Mesenchymal stem cell (in vitro differentiated cells and primary cell): ENCODE results near the gene SYPL1.
A peak's percentile ranks its signal among the peaks of the same experiment; 100 is the strongest.

Experiments used
- DNase-seq: peaks from one replicate; pipeline ENCODE4 v3.0.0-alpha.2; 2013
- H2AFZ ChIP-seq: one replicate; pipeline ENCODE4 v1.6.1; 2013; ENCODE audit warnings: low read depth, mild to moderate bottlenecking, control low read depth, inconsistent platforms, low read length, moderate library complexity
- H2AK5ac ChIP-seq: 2 replicates; pipeline ENCODE4 v1.6.1; 2013; ENCODE audit warnings: low read length, moderate library complexity, mild to moderate bottlenecking, inconsistent platforms; ENCODE audit not compliant: severe bottlenecking
- H2BK120ac ChIP-seq: one replicate; pipeline ENCODE4 v1.6.1; 2013; ENCODE audit warnings: low read depth, mild to moderate bottlenecking, inconsistent platforms, low read length, moderate library complexity
- H2BK12ac ChIP-seq, 2 experiments: one replicate each; pipeline ENCODE4 v1.6.1; 2013; ENCODE audit warnings: inconsistent platforms in 2 of 2, low read length in 2 of 2, mild to moderate bottlenecking in 2 of 2, moderate library complexity in 2 of 2, control low read depth in 1 of 2
- H2BK15ac ChIP-seq: one replicate; pipeline ENCODE4 v1.6.1; 2013; ENCODE audit warnings: mild to moderate bottlenecking, low read depth, inconsistent platforms; ENCODE audit not compliant: poor library complexity, severe bottlenecking
- H2BK5ac ChIP-seq: 2 replicates; pipeline ENCODE4 v1.6.1; 2013; ENCODE audit warnings: low read depth, mild to moderate bottlenecking, low read length, control low read depth, inconsistent platforms; ENCODE audit not compliant: poor library complexity, severe bottlenecking
- H3K14ac ChIP-seq, 2 experiments: one replicate each; pipeline ENCODE4 v1.6.1; 2013; ENCODE audit warnings: inconsistent platforms in 2 of 2, low read length in 2 of 2, control low read depth in 1 of 2, mild to moderate bottlenecking in 1 of 2, moderate library complexity in 1 of 2
- H3K18ac ChIP-seq, 2 experiments: one replicate each; pipeline ENCODE4 v1.6.1; 2013; ENCODE audit warnings: inconsistent platforms in 2 of 2, low read length in 2 of 2, control low read depth in 1 of 2, low read depth in 1 of 2, mild to moderate bottlenecking in 1 of 2
- H3K23ac ChIP-seq, 2 experiments: one replicate each; pipeline ENCODE4 v1.6.1; 2013; ENCODE audit warnings: inconsistent platforms in 2 of 2, low read length in 2 of 2, mild to moderate bottlenecking in 2 of 2, moderate library complexity in 2 of 2, control low read depth in 1 of 2
- H3K27ac ChIP-seq: 2 replicates; pipeline ENCODE4 v1.5.1; 2013; ENCODE audit warnings: mild to moderate bottlenecking, moderate library complexity, low read length, control low read depth, inconsistent platforms; ENCODE audit not compliant: poor library complexity, severe bottlenecking
- H3K27me3 ChIP-seq, 2 experiments: 2 replicates each; pipeline versions ENCODE4 v1.6.1 to v1.7.0; 2013; ENCODE audit warnings: low read length in 2 of 2, mild to moderate bottlenecking in 2 of 2, moderate library complexity in 2 of 2, control low read depth in 1 of 2, inconsistent platforms in 1 of 2; ENCODE audit not compliant: control insufficient read depth in 1 of 2, insufficient read depth in 1 of 2
- H3K36me3 ChIP-seq, 2 experiments: 2 replicates each; pipeline versions ENCODE4 v1.6.1 to v1.7.0; 2013; ENCODE audit warnings: low read length in 2 of 2, control low read depth in 1 of 2, inconsistent platforms in 1 of 2, low read depth in 1 of 2, mild to moderate bottlenecking in 1 of 2; ENCODE audit not compliant: insufficient read depth in 2 of 2, control insufficient read depth in 1 of 2
- H3K4ac ChIP-seq, 2 experiments: one replicate each; pipeline ENCODE4 v1.6.1; 2013; ENCODE audit warnings: inconsistent platforms in 2 of 2, low read length in 2 of 2, mild to moderate bottlenecking in 2 of 2, moderate library complexity in 2 of 2, control low read depth in 1 of 2, low read depth in 1 of 2
- H3K4me1 ChIP-seq: 2 replicates; pipeline ENCODE4 v1.6.1; 2013; ENCODE audit warnings: low read depth, low read length, control low read depth; ENCODE audit not compliant: control insufficient read depth, insufficient read depth
- H3K4me2 ChIP-seq: 2 replicates; pipeline ENCODE4 v1.6.1; 2013; ENCODE audit warnings: low read length, mild to moderate bottlenecking, inconsistent platforms; ENCODE audit not compliant: poor library complexity, severe bottlenecking
- H3K4me3 ChIP-seq, 2 experiments: 2 replicates each; pipeline versions ENCODE4 v1.5.1 to v1.7.0; 2013; ENCODE audit warnings: low read length in 2 of 2, mild to moderate bottlenecking in 2 of 2, control low read depth in 1 of 2, low read depth in 1 of 2; ENCODE audit not compliant: insufficient read depth in 1 of 2
- H3K79me1 ChIP-seq: replicated peaks from 2 replicates; pipeline ENCODE4 v1.6.1; 2013; ENCODE audit warnings: mild to moderate bottlenecking, control low read depth, low read length, inconsistent platforms; ENCODE audit not compliant: poor library complexity, severe bottlenecking
- H3K9ac ChIP-seq: 2 replicates; pipeline ENCODE4 v1.7.0; 2013; ENCODE audit warnings: mild to moderate bottlenecking, low read length, moderate library complexity
- H3K9me3 ChIP-seq: 2 replicates; pipeline ENCODE4 v1.7.0; 2013; ENCODE audit warnings: mild to moderate bottlenecking, low read length; ENCODE audit not compliant: control insufficient read depth
- H4K8ac ChIP-seq: one replicate; pipeline ENCODE4 v1.6.1; 2013; ENCODE audit warnings: inconsistent platforms, mild to moderate bottlenecking, low read length, moderate library complexity
- H4K91ac ChIP-seq: one replicate; pipeline ENCODE4 v1.6.1; 2013; ENCODE audit warnings: mild to moderate bottlenecking, low read length, inconsistent platforms
- WGBS: methylation state at CpG from one replicate; pipeline ENCODE4 v1.1.7; 2013; ENCODE audit warnings: mixed read lengths; 5-methylcytosine and 5-hydroxymethylcytosine counted together

SYPL1 gene

GRCh38 chr7:106053109-106053508 lies 59.0 kb downstream of the SYPL1 start:
- H3K4me3 ChIP-seq: no peak overlapping the region
- no peak overlapping the region for H3K27ac ChIP-seq
- no peak overlapping the region for H2BK12ac ChIP-seq
- H2BK15ac ChIP-seq: no peak overlapping the region
- no peak overlapping the region for H3K9ac ChIP-seq
- 85% methylated on average over 5 of the region's 5 CpGs for WGBS
- no peak overlapping the region for H3K23ac ChIP-seq
- no peaks in the 10 kb centered on the region for H3K36me3 ChIP-seq
- H2BK5ac ChIP-seq: no peak overlapping the region
- H3K79me1 ChIP-seq: no peaks in the 10 kb centered on the region
- H4K91ac ChIP-seq: no peak overlapping the region
- no peak overlapping the region for H3K14ac ChIP-seq
- H3K18ac ChIP-seq: no peak overlapping the region
- H3K4me1 ChIP-seq: peaks cover 7% of the 10 kb centered on the region
- DNase-seq: no peak
- peaks cover 21 to 22% of the 10 kb centered on the region in 2 experiments for H3K27me3 ChIP-seq
- H4K8ac ChIP-seq: no peak overlapping the region
- H3K4ac ChIP-seq: no peak overlapping the region
- H3K4me2 ChIP-seq: no peak overlapping the region
- H2AFZ ChIP-seq: no peak overlapping the region
- H2BK120ac ChIP-seq: no peak overlapping the region
- no peaks in the 10 kb centered on the region for H3K9me3 ChIP-seq
- no peak overlapping the region for H2AK5ac ChIP-seq

- no peak overlapping the region for H2AFZ ChIP-seq
- H3K36me3 ChIP-seq: no peaks in the 10 kb centered on the region
Measured at GRCh38 chr7:106052681-106053080, 59.4 kb downstream of the SYPL1 start.

GRCh38 chr7:106050746-106051117 lies 61.4 kb downstream of the SYPL1 start:
- Histone ChIP-seq H3K27ac (no peak overlapping the region), H3K27me3 (peaks cover 39 to 40% of the 10 kb centered on the region in 2 experiments), H2BK5ac (no peak overlapping the region), H4K91ac (no peak overlapping the region), H4K8ac (no peak overlapping the region), H2BK120ac (no peak overlapping the region), H3K79me1 (no peaks in the 10 kb centered on the region), H3K4me3 (peak overlapping the region in 1 of 2 experiments; percentile 50), H2AFZ (no peak overlapping the region), H2BK15ac (no peak overlapping the region), H3K4me2 (no peak overlapping the region), H2BK12ac (peak overlapping the region in 1 of 2 experiments; percentile 64), H3K9ac (peak overlapping the region; percentile 71), H2AK5ac (no peak overlapping the region), H3K4me1 (peaks cover 7% of the 10 kb centered on the region), H3K23ac (no peak overlapping the region), H3K18ac (peak overlapping the region; percentile 5 to 66), H3K9me3 (no peaks in the 10 kb centered on the region), H3K36me3 (no peaks in the 10 kb centered on the region), H3K14ac (peak overlapping the region in 1 of 2 experiments; percentile 3), H3K4ac (no peak overlapping the region)
- DNase-seq: peak; percentile 76
- WGBS: 56% methylated on average over 5 of the region's 5 CpGs

More at GRCh38 chr7:106052681-106053080, 59.4 kb downstream of the SYPL1 start:
- no peak overlapping the region for H3K18ac ChIP-seq
- H4K8ac ChIP-seq: no peak overlapping the region
- H2BK12ac ChIP-seq: no peak overlapping the region
- no peak overlapping the region for H3K23ac ChIP-seq
- H3K4me1 ChIP-seq: peaks cover 7% of the 10 kb centered on the region
- H2BK15ac ChIP-seq: no peak overlapping the region
- H3K14ac ChIP-seq: no peak overlapping the region
- no peak overlapping the region for H3K9ac ChIP-seq
- H3K4me2 ChIP-seq: no peak overlapping the region
- no peak overlapping the region for H2AK5ac ChIP-seq
- H4K91ac ChIP-seq: no peak overlapping the region
- no peak overlapping the region for H3K4ac ChIP-seq
- DNase-seq: no peak
- no peak overlapping the region for H2BK5ac ChIP-seq
- H2BK120ac ChIP-seq: no peak overlapping the region
- H3K9me3 ChIP-seq: no peaks in the 10 kb centered on the region
- H3K27me3 ChIP-seq: peaks cover 22 to 25% of the 10 kb centered on the region in 2 experiments
- no peaks in the 10 kb centered on the region for H3K79me1 ChIP-seq
- WGBS: 78% methylated on average over 1 of the region's 2 CpGs
- no peak overlapping the region for H3K4me3 ChIP-seq
- H3K27ac ChIP-seq: no peak overlapping the region

GRCh38 chr7:106050002-106050745 lies 61.9 kb downstream of the SYPL1 start:
- no peak overlapping the region for H3K27ac ChIP-seq
- peak overlapping the region; percentile 62 to 64 for H2BK12ac ChIP-seq
- H3K9ac ChIP-seq: peak overlapping the region; percentile 71
- no peak overlapping the region for H3K23ac ChIP-seq
- no peaks in the 10 kb centered on the region for H3K79me1 ChIP-seq
- peaks cover 35 to 42% of the 10 kb centered on the region in 2 experiments for H3K27me3 ChIP-seq
- peak overlapping the region; percentile 23 to 66 for H3K18ac ChIP-seq
- no peak overlapping the region for H2BK15ac ChIP-seq
- no peak overlapping the region for H3K4me2 ChIP-seq
- H2AFZ ChIP-seq: no peak overlapping the region
- peaks cover 7% of the 10 kb centered on the region for H3K4me1 ChIP-seq
- no peak overlapping the region for H4K8ac ChIP-seq
- H2BK5ac ChIP-seq: no peak overlapping the region
- H3K9me3 ChIP-seq: no peaks in the 10 kb centered on the region
- DNase-seq: peak; percentile 83
- H3K4me3 ChIP-seq: peak overlapping the region in 1 of 2 experiments; percentile 50
- peak overlapping the region; percentile 6 for H4K91ac ChIP-seq
- H3K36me3 ChIP-seq: no peaks in the 10 kb centered on the region
- peak overlapping the region in 1 of 2 experiments; percentile 24 for H3K4ac ChIP-seq
- no peak overlapping the region for H2BK120ac ChIP-seq
- 73% methylated on average over 13 of the region's 13 CpGs for WGBS
- H3K14ac ChIP-seq: peak overlapping the region in 1 of 2 experiments; percentile 14
- H2AK5ac ChIP-seq: no peak overlapping the region
